Measurements from ENCODE around the gene PSMC5. TPM values are rescaled to one million over a fixed set of nuclear protein-coding genes. Genes with fewer than 3 reads are reported as not detected.
A peak's percentile ranks its signal among the peaks of the same experiment; 100 is the strongest.

Gene PSMC5
- total RNA-seq, 1 donor from 2014 or later = 92.3 TPM

GRCh38 chr17:63838631-63839171, 11.5 kb downstream of the PSMC5 start:
- TF ChIP-seq CTCF (IDR thresholded peaks at IDR 0.05) = no peak
- H3K4me3 Mint-ChIP-seq (ENCODE audit: unreplicated experiment) = no peak overlapping the region
- H3K27ac Mint-ChIP-seq (ENCODE audit: unreplicated experiment) = no peak overlapping the region
- H3K9me3 Mint-ChIP-seq (ENCODE audit: low read depth) = no peaks in the 10 kb centered on the region
- H3K27me3 Mint-ChIP-seq (ENCODE audit: low read depth) = no peaks in the 10 kb centered on the region
- H3K36me3 Mint-ChIP-seq (ENCODE audit: low read depth) = peaks cover 6% of the 10 kb centered on the region
- no peak for DNase-seq (ENCODE audit: low spot score)
- peaks cover 28% of the 10 kb centered on the region for H3K4me1 Mint-ChIP-seq (ENCODE audit: low read depth)

DNA sequence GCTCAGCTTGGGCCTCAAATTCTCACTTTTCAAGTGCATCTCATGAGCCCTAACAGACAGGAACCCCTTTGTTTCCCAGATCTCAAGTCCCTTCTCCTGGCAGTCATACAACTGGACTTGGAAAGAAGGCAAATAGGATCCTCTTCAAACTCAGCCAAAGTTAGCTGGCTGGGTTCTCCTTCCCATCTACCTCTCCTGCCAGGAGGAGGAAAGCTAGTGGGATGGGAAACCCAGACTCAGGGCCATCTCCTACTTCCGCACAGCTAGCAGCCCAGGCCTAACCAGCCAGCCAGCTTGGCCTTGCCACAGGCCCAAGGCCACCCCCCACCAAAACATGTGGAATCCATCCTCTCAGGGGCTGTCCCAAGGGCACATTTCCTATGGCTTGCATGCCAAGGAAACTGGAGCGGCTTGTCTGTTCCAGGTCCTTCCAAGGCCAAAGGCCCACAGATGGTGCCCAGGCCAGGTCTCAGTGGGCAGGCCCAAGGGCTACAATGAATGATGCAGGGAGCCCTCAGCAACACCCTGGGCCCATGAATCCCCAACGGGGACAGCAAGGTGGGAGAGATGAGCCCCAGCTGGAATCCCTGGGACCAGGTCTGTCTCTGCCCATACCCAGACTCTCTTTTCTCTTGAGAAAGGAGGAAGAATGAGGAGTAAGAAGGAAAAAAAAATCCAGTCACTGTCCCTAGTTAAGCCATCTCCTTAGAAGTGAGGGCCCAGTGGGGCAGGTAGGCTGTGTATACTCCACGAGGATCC, 13.5 kb downstream of the PSMC5 start:
- TF ChIP-seq CTCF (IDR thresholded peaks at IDR 0.05) = no peak
- no peak for DNase-seq (ENCODE audit: low spot score)

GRCh38 chr17:63841350-63842172, 14.3 kb downstream of the PSMC5 start:
- peak; percentile 6 for TF ChIP-seq CTCF (IDR thresholded peaks at IDR 0.05)
- DNase-seq (ENCODE audit: low spot score) = no peak
- no peaks in the 10 kb centered on the region for H3K9me3 Mint-ChIP-seq (ENCODE audit: low read depth)

More for the DNA sequence above, 13.5 kb downstream of the PSMC5 start:
- Mint-ChIP-seq H3K27me3 (ENCODE audit: low read depth) (no peaks in the 10 kb centered on the region), H3K4me1 (ENCODE audit: low read depth) (peaks cover 31% of the 10 kb centered on the region), H3K27ac (ENCODE audit: unreplicated experiment) (peak overlapping the region; percentile 93), H3K36me3 (ENCODE audit: low read depth) (peaks cover 2% of the 10 kb centered on the region), H3K9me3 (ENCODE audit: low read depth) (no peaks in the 10 kb centered on the region), H3K4me3 (ENCODE audit: unreplicated experiment) (peak overlapping the region; percentile 93)

DNA sequence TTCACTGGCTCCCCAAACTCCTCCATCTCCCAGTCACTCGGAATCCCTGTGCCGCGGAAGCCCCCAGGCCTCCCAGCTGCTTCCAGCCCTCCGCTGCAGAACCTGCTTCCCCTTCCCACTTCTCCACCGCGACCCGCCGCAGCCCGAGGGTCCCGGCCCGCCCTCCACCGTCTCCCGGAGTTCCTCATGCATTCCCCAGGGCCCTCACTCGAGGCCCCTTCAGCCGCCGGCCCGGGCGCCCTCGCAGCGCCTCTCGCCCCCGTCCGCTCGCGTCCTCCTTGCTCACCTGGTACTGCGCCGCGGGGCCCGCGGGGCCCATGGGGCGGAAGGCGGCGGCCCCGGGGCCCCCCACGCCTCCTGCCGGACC, 14.9 kb downstream of the PSMC5 start:
- H3K36me3 Mint-ChIP-seq (ENCODE audit: low read depth) = no peaks in the 10 kb centered on the region
- no peaks in the 10 kb centered on the region for H3K27me3 Mint-ChIP-seq (ENCODE audit: low read depth)
- peak overlapping the region; percentile 93 for H3K27ac Mint-ChIP-seq (ENCODE audit: unreplicated experiment)
- peaks cover 31% of the 10 kb centered on the region for H3K4me1 Mint-ChIP-seq (ENCODE audit: low read depth)
- H3K9me3 Mint-ChIP-seq (ENCODE audit: low read depth) = no peaks in the 10 kb centered on the region
- peak overlapping the region; percentile 93 for H3K4me3 Mint-ChIP-seq (ENCODE audit: unreplicated experiment)
- no peak for TF ChIP-seq CTCF (IDR thresholded peaks at IDR 0.05)
- DNase-seq (ENCODE audit: low spot score) = no peak

More at GRCh38 chr17:63841350-63842172, 14.3 kb downstream of the PSMC5 start:
- Mint-ChIP-seq H3K36me3 (ENCODE audit: low read depth) (no peaks in the 10 kb centered on the region), H3K27ac (ENCODE audit: unreplicated experiment) (peak overlapping the region; percentile 93), H3K27me3 (ENCODE audit: low read depth) (no peaks in the 10 kb centered on the region), H3K4me3 (ENCODE audit: unreplicated experiment) (peak overlapping the region; percentile 93), H3K4me1 (ENCODE audit: low read depth) (peaks cover 31% of the 10 kb centered on the region)

Data from chondrocyte (in vitro differentiated cells).